DOHH2 (cell line): ENCODE data around the gene ENTPD8.

Source experiments
- H3F3A ChIP-seq: fragments of 200-600 bp; sonication (generic), shearing (Covaris generic); 2 replicates; pipeline ENCODE4 v1.6.0; 2016; ENCODE audit warnings: antibody characterized with exemption, mild to moderate bottlenecking; ENCODE audit not compliant: control insufficient read depth, insufficient read depth
- H3K27ac ChIP-seq: fragments of 200-600 bp; sonication (generic); 2 replicates; pipeline ENCODE4 v1.5.1; 2014; ENCODE audit warnings: low read depth, mild to moderate bottlenecking, low read length, moderate library complexity
- H3K27me3 ChIP-seq: fragments of 200-600 bp; sonication (generic); 2 replicates; pipeline ENCODE4 v1.6.1; 2014; ENCODE audit warnings: mild to moderate bottlenecking, low read length, mixed read lengths; ENCODE audit not compliant: control insufficient read depth
- H3K36me3 ChIP-seq: fragments of 200-600 bp; sonication (generic); 2 replicates; pipeline ENCODE4 v1.6.1; 2014; ENCODE audit warnings: mild to moderate bottlenecking, low read length, moderate library complexity, mixed read lengths; ENCODE audit not compliant: control insufficient read depth
- H3K4me1 ChIP-seq: fragments of 200-600 bp; sonication (generic); 2 replicates; pipeline ENCODE4 v1.6.1; 2014; ENCODE audit warnings: mild to moderate bottlenecking, low read length, mixed read lengths; ENCODE audit not compliant: control insufficient read depth
- H3K4me2 ChIP-seq: fragments of 200-600 bp; sonication (generic); 2 replicates; pipeline ENCODE4 v1.6.0; 2014; ENCODE audit warnings: mild to moderate bottlenecking, low read length, moderate library complexity
- H3K4me3 ChIP-seq: fragments of 200-600 bp; sonication (generic); 2 replicates; pipeline ENCODE4 v1.5.1; 2014; ENCODE audit warnings: mild to moderate bottlenecking, low read length, mixed read lengths
- H3K79me2 ChIP-seq: fragments of 200-600 bp; sonication (generic); 2 replicates; pipeline ENCODE4 v1.6.1; 2014; ENCODE audit warnings: mild to moderate bottlenecking, low read length, mixed read lengths; ENCODE audit not compliant: control insufficient read depth
- H3K9me2 ChIP-seq: fragments of 200-600 bp; sonication (generic); replicated peaks from 2 replicates; pipeline ENCODE4 v1.6.1; 2014; ENCODE audit warnings: mild to moderate bottlenecking, low read length, mixed read lengths; ENCODE audit not compliant: control insufficient read depth
- H3K9me3 ChIP-seq: fragments of 200-600 bp; sonication (generic); 2 replicates; pipeline ENCODE4 v1.6.1; 2014; ENCODE audit warnings: antibody characterized with exemption, low read length, mixed read lengths; ENCODE audit not compliant: control insufficient read depth, insufficient read depth
- H4K20me1 ChIP-seq: fragments of 200-600 bp; sonication (generic); 2 replicates; pipeline ENCODE4 v1.6.0; 2014; ENCODE audit warnings: low read depth, mild to moderate bottlenecking, antibody characterized with exemption, low read length, moderate library complexity; ENCODE audit not compliant: control insufficient read depth, insufficient read depth
- EZH2phosphoT487 ChIP-seq: fragments of 200-600 bp; sonication (generic); IDR thresholded peaks from 2 replicates; pipeline ENCODE4 v1.6.1; 2017; ENCODE audit warnings: borderline replicate concordance, mild to moderate bottlenecking, antibody characterized with exemption, low read length, moderate library complexity, mixed read lengths
- TF ChIP-seq, protein P1 (sequence below): fragments of 200-600 bp; sonication (generic); IDR thresholded peaks from one replicate; pipeline ENCODE4 v1.5.1; 2014; ENCODE audit warnings: antibody characterized with exemption, mild to moderate bottlenecking, low read depth, low read length; ENCODE audit not compliant: poor library complexity, severe bottlenecking

Gene ENTPD8

DNA sequence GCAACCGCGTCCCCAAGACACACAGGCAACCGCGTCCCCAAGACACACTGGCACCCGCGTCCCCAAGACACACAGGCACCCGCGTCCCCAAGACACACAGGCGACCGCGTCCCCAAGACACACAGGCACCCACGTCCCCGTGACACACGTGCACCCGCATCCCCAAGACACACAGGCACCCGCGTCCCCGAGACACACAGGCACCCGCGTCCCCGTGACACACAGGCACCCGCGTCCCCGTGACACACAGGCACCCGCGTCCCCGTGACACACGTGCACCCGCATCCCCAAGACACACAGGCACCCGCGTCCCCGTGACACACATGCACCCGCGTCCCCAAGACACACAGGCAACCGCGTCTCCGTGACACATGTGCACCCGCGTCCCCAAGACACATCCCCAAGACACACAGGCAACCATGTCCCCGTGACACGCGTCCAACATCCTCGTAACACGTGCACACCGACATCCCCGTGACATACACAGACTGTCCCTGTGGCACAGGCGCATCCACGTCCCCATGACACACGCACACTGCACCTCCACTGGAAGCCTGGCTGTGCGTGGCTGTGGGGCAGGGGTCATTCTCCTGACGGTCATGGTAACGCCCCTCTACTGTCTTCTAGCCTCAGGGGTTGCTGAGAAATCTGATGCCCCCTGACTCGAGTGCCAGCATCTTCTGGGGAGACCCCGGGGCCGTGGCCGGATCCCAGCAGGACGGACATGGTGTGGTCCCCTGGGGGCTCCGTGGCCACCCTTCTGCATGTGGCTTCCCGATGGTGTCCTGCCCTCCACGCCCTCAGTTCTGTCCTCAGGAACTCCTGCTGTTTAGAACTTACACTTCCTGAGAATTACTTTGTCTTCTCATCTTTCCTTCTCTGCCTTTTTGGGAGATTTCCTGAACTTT, 42.3 kb downstream of the ENTPD8 start:
- TF ChIP-seq, protein P1, sequence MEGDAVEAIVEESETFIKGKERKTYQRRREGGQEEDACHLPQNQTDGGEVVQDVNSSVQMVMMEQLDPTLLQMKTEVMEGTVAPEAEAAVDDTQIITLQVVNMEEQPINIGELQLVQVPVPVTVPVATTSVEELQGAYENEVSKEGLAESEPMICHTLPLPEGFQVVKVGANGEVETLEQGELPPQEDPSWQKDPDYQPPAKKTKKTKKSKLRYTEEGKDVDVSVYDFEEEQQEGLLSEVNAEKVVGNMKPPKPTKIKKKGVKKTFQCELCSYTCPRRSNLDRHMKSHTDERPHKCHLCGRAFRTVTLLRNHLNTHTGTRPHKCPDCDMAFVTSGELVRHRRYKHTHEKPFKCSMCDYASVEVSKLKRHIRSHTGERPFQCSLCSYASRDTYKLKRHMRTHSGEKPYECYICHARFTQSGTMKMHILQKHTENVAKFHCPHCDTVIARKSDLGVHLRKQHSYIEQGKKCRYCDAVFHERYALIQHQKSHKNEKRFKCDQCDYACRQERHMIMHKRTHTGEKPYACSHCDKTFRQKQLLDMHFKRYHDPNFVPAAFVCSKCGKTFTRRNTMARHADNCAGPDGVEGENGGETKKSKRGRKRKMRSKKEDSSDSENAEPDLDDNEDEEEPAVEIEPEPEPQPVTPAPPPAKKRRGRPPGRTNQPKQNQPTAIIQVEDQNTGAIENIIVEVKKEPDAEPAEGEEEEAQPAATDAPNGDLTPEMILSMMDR, result no peak
- no peaks in the 10 kb centered on the region for H3K9me3 ChIP-seq
- H3K36me3 ChIP-seq, result no peaks in the 10 kb centered on the region
- no peaks in the 10 kb centered on the region for H4K20me1 ChIP-seq
- H3K4me2 ChIP-seq, result no peak overlapping the region
- H3K9me2 ChIP-seq, result no peaks in the 10 kb centered on the region
- no peaks in the 10 kb centered on the region for H3K79me2 ChIP-seq
- no peaks in the 10 kb centered on the region for H3F3A ChIP-seq
- H3K4me3 ChIP-seq, result no peak overlapping the region
- H3K4me1 ChIP-seq, result peaks cover 9% of the 10 kb centered on the region
- no peak overlapping the region for H3K27ac ChIP-seq
- H3K27me3 ChIP-seq, result no peaks in the 10 kb centered on the region

GRCh38 chr9:137397675-137398423, 43.3 kb downstream of the ENTPD8 start:
- no peaks in the 10 kb centered on the region for H3F3A ChIP-seq
- H4K20me1 ChIP-seq, result no peaks in the 10 kb centered on the region
- no peaks in the 10 kb centered on the region for H3K9me2 ChIP-seq
- H3K27ac ChIP-seq, result no peak overlapping the region
- H3K4me2 ChIP-seq, result no peak overlapping the region
- no peaks in the 10 kb centered on the region for H3K79me2 ChIP-seq
- TF ChIP-seq EZH2phosphoT487, result no peak
- TF ChIP-seq, protein P1, result no peak
- no peak overlapping the region for H3K4me3 ChIP-seq
- H3K27me3 ChIP-seq, result no peaks in the 10 kb centered on the region
- H3K9me3 ChIP-seq, result no peaks in the 10 kb centered on the region
- no peaks in the 10 kb centered on the region for H3K36me3 ChIP-seq
- H3K4me1 ChIP-seq, result peaks cover 9% of the 10 kb centered on the region

- peaks cover 9% of the 10 kb centered on the region for H3K4me1 ChIP-seq
- H3K4me2 ChIP-seq, result no peak overlapping the region
- no peak overlapping the region for H3K4me3 ChIP-seq
- no peaks in the 10 kb centered on the region for H4K20me1 ChIP-seq
- H3K9me3 ChIP-seq, result no peaks in the 10 kb centered on the region
- H3K27me3 ChIP-seq, result no peaks in the 10 kb centered on the region
- H3K36me3 ChIP-seq, result no peaks in the 10 kb centered on the region
- H3K27ac ChIP-seq, result no peak overlapping the region
- H3K79me2 ChIP-seq, result no peaks in the 10 kb centered on the region
- TF ChIP-seq, protein P1, result no peak
- TF ChIP-seq EZH2phosphoT487, result no peak
- H3K9me2 ChIP-seq, result no peaks in the 10 kb centered on the region
- H3F3A ChIP-seq, result no peaks in the 10 kb centered on the region
These were observed 44.4 kb downstream of the ENTPD8 start for GRCh38 chr9:137396634-137397367.
